ENCODE data around the gene GRID1. TPM values are rescaled to one million over a fixed set of nuclear protein-coding genes. Genes with fewer than 3 reads are reported as not detected.

GRID1 gene
- total RNA-seq, 2 donors from 2014 or later = 0.27 to 0.85 TPM

DNA sequence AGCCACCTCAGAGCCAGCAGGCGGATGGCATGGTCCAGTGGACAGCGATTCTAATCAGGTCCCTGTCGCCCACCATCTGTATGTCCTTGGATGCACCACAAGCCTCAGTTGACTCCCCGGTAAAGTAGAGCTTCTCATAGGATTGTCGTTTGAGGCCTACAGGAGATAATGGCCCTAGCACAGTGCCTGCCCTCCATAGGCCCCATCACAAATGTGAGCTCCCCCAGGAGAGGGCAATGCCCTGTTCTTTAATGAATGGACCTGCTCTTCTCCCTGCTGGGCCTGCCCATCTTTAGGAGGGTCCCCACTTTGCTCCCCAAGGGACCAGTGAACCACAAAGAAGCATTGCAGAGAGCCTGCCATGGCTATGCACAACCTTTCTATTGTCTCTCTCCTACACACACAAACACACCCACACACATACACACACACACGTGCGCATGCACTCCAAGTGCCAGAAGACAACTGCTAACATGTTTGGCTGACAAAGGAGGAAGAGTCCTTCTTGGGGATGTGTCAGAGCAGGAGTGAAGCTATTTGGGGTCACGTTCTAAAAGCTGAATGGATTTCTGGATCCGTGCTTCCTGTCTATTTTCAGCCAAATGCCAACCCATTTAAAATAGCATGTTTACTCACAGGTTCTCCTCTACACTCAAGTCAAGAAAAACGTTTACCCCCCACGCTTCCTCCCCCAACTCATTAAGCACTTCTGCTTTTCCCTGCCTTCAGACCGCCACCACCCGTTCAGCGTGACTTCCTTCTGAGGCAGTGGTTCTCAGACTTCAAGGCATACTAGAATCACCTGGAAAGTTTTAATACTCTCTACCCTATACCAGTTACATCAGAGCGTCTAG, 196.1 kb downstream of the GRID1 start:
- ATAC-seq (ENCODE audit: insufficient number of reproducible peaks, low FRiP score, low read depth) (no peak), DNase-seq (ENCODE audit: low spot score) (no peak)
- Histone ChIP-seq H3K27ac (no peak overlapping the region), H3K4me3 (no peak overlapping the region), H3K36me3 (no peaks in the 10 kb centered on the region), H3K27me3 (replicated peaks; ENCODE audit: insufficient read depth) (no peaks in the 10 kb centered on the region), H3K4me1 (ENCODE audit: control insufficient read depth in 1 of 2, low read depth in 2 of 2) (no peaks in the 10 kb centered on the region), H3K9me3 (no peaks in the 10 kb centered on the region)
- TF ChIP-seq, protein P1, sequence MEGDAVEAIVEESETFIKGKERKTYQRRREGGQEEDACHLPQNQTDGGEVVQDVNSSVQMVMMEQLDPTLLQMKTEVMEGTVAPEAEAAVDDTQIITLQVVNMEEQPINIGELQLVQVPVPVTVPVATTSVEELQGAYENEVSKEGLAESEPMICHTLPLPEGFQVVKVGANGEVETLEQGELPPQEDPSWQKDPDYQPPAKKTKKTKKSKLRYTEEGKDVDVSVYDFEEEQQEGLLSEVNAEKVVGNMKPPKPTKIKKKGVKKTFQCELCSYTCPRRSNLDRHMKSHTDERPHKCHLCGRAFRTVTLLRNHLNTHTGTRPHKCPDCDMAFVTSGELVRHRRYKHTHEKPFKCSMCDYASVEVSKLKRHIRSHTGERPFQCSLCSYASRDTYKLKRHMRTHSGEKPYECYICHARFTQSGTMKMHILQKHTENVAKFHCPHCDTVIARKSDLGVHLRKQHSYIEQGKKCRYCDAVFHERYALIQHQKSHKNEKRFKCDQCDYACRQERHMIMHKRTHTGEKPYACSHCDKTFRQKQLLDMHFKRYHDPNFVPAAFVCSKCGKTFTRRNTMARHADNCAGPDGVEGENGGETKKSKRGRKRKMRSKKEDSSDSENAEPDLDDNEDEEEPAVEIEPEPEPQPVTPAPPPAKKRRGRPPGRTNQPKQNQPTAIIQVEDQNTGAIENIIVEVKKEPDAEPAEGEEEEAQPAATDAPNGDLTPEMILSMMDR (IDR thresholded peaks at IDR 0.05) = no peak

DNA sequence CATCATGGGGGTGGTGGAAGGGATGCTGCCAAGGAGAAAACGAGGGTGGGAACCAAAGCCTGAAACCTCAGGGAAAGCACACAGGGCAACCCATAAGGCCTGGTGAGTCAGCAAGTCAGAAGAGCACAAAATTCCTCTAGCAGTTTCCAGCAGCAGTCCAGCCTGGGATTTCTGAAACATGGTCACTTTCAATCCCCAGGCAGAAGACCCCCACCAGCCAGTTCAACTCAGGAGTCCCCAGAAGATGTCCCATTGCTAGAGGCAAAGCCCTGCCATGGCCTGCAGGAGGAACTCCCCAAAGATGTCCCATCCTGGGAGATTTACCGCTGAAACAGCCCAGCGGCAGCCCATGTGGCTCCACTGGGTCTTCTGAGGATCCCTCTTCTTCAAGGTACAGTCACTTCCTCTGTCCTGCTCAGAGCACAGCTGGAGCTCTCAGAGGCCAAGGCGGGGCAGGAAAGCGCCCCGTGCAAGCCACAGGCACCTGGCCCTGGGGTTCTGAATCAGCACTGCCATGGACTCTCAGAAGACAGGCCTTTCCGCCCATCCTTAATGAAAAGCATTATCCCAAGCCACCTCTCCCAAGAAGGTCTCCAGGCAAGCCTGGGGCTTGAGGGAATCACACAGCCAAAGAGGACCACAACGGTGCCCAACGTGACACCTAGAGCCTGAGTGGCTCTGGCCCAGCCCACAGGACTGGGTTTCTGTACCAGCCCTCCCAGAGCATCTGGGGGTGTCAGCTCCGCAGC, 196.9 kb downstream of the GRID1 start:
- Histone ChIP-seq H3K4me1 (ENCODE audit: control insufficient read depth in 1 of 2, low read depth in 2 of 2) (no peaks in the 10 kb centered on the region), H3K27me3 (replicated peaks; ENCODE audit: insufficient read depth) (no peaks in the 10 kb centered on the region), H3K4me3 (no peak overlapping the region), H3K36me3 (no peaks in the 10 kb centered on the region), H3K27ac (no peak overlapping the region), H3K9me3 (no peaks in the 10 kb centered on the region)
- no peak for DNase-seq (ENCODE audit: low spot score)
- TF ChIP-seq, protein P1 (IDR thresholded peaks at IDR 0.05) = no peak
- no peak for ATAC-seq (ENCODE audit: insufficient number of reproducible peaks, low FRiP score, low read depth)

DNA sequence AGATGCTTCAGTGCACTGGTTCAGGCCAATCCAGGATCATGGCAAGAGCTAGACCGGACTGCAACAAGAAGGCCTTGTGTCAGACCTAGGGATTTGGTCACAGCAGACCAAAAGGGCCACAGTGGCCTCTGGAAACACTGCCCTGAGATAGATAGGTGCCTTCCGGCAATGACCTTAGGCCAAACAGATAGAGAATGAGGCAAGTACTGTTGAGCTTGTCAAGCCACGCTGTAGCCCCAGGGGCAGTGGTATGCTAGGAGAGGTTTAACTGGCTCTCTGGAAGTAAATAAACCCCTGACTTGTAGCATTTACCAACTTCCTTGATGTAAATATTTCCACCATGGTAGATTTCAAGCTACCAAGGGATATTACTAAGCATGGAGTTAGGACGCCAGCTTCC, 197.5 kb downstream of the GRID1 start:
- TF ChIP-seq, protein P1 (IDR thresholded peaks at IDR 0.05) = no peak
- Histone ChIP-seq H3K9me3 (no peaks in the 10 kb centered on the region), H3K4me1 (ENCODE audit: control insufficient read depth in 1 of 2, low read depth in 2 of 2) (no peaks in the 10 kb centered on the region), H3K4me3 (no peak overlapping the region), H3K27ac (no peak overlapping the region), H3K27me3 (replicated peaks; ENCODE audit: insufficient read depth) (no peaks in the 10 kb centered on the region), H3K36me3 (no peaks in the 10 kb centered on the region)
- ATAC-seq (ENCODE audit: insufficient number of reproducible peaks, low FRiP score, low read depth) = no peak
- no peak for DNase-seq (ENCODE audit: low spot score)

DNA sequence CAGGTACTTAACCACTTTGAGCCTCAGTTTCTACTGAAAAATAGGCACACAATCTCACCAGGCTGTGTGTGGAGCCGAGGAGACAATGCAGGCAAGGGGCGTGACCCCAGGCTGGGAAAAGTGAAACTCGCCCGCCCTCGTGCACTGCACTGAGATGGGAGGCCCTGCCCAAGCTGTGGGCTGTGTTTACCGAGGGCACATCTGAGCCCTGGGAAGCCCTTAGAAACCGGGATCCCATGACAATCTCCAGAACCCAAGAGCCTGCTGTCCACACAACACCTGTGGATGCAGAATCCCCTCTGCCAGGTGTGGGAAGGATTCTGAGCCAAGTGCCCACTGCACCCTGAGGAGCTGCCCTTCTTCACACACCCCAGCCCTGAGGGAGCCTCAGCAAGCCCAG, 198.3 kb downstream of the GRID1 start:
- DNase-seq (ENCODE audit: low spot score) (no peak), ATAC-seq (ENCODE audit: insufficient number of reproducible peaks, low FRiP score, low read depth) (no peak)
- Histone ChIP-seq H3K27me3 (replicated peaks; ENCODE audit: insufficient read depth) (no peaks in the 10 kb centered on the region), H3K27ac (no peak overlapping the region), H3K36me3 (no peaks in the 10 kb centered on the region), H3K4me1 (ENCODE audit: control insufficient read depth in 1 of 2, low read depth in 2 of 2) (no peaks in the 10 kb centered on the region), H3K4me3 (no peak overlapping the region), H3K9me3 (no peaks in the 10 kb centered on the region)
- TF ChIP-seq, protein P1 (IDR thresholded peaks at IDR 0.05) = no peak

DNA sequence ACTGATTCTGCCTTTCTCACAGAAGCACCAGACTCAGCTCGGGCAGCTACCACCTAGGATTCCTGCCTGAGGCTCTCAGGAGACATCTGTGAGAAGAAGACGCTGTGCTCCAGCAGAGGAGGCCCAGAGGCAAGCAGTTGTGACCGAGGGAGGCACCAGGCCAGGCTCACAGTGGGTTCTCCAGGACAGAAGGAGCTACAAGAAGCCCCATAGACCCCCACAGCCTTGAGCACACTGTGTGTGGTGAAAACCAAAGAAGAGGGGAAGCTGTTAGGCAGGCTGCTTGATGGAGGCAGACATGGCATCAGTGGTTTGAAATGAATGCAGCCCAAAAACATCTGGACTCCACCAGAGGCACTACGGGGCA, 198.8 kb downstream of the GRID1 start:
- ATAC-seq (ENCODE audit: insufficient number of reproducible peaks, low FRiP score, low read depth) = no peak
- H3K9me3 ChIP-seq = no peaks in the 10 kb centered on the region
- DNase-seq (ENCODE audit: low spot score) = no peak
- H3K27me3 ChIP-seq (replicated peaks; ENCODE audit: insufficient read depth) = no peaks in the 10 kb centered on the region
- H3K4me3 ChIP-seq = no peak overlapping the region
- H3K4me1 ChIP-seq (ENCODE audit: control insufficient read depth in 1 of 2, low read depth in 2 of 2) = no peaks in the 10 kb centered on the region
- TF ChIP-seq, protein P1 (IDR thresholded peaks at IDR 0.05) = no peak
- H3K27ac ChIP-seq = no peak overlapping the region
- no peaks in the 10 kb centered on the region for H3K36me3 ChIP-seq
